ENCODE measurements around the gene CEP85L.

GRCh38 chr6:118558464-118559217 lies 92.8 kb downstream of the CEP85L start:
- TF ChIP-seq CTCF (IDR thresholded peaks at IDR 0.05) (no peak), EZH2 (IDR thresholded peaks at IDR 0.05) (no peak)
